Kidney (tissue), 14 donors: ENCODE data around the gene TMEM239. TPM values are rescaled to one million over a fixed set of nuclear protein-coding genes. Genes with fewer than 3 reads are reported as not detected.

Source experiments
- DNase-seq, 5 donors: peaks; one replicate each; pipeline ENCODE4 v3.0.0-alpha.2; 2013 to 2020
- FAIRE-seq: peaks from 2 replicates; lab custom pipeline; 2012; peaks lifted over from hg19 to GRCh38; lab: Jason Lieb, UNC
- H3K27ac ChIP-seq, 2 donors: one replicate each; pipeline ENCODE4 v1.7.0; 2013; ENCODE audit warnings: low read depth in 2 of 2, low read length in 2 of 2, inconsistent platforms in 1 of 2
- H3K27me3 ChIP-seq: one replicate; pipeline ENCODE4 v1.7.1; 2013; ENCODE audit warnings: low read length, inconsistent platforms; ENCODE audit not compliant: control insufficient read depth, insufficient read depth
- H3K36me3 ChIP-seq, 3 donors: one replicate each; pipeline versions ENCODE4 v1.7.0 to v1.7.1; 2013; ENCODE audit warnings: low read length in 3 of 3, control low read depth in 1 of 3, inconsistent platforms in 1 of 3; ENCODE audit not compliant: insufficient read depth in 3 of 3, control insufficient read depth in 2 of 3
- H3K4me1 ChIP-seq, 3 donors: one replicate each; pipeline versions ENCODE4 v1.7.0 to v1.7.1; 2013; ENCODE audit warnings: low read length in 3 of 3, inconsistent platforms in 1 of 3, low read depth in 1 of 3; ENCODE audit not compliant: control insufficient read depth in 2 of 3, insufficient read depth in 2 of 3
- H3K4me3 ChIP-seq, 3 donors: one replicate each; pipeline versions ENCODE4 v1.7.0 to v1.8.1; 2013; ENCODE audit warnings: low read length in 3 of 3, control low read depth in 1 of 3, inconsistent platforms in 1 of 3
- H3K9ac ChIP-seq, 3 donors: one replicate each; pipeline versions ENCODE4 v1.7.0 to v1.7.1; 2013; ENCODE audit warnings: low read length in 3 of 3, control low read depth in 1 of 3, inconsistent platforms in 1 of 3
- H3K9me3 ChIP-seq, 3 donors: one replicate each; pipeline versions ENCODE4 v1.7.0 to v1.7.1; 2013; ENCODE audit warnings: low read length in 3 of 3, control low read depth in 1 of 3, inconsistent platforms in 1 of 3; ENCODE audit not compliant: control insufficient read depth in 2 of 3, insufficient read depth in 1 of 3
- intact Hi-C: fragments of 100-400 bp; cut with DNase I; formaldehyde crosslinking; loops from one replicate; pipeline ENCODE4 v1.11.1; 2022
- polyA plus RNA-seq: library from polyadenylated mRNA; stranded (reverse); fragments of 350-450 nt; fragmentation: Illumina TruSeq; extraction: RNeasy Lipid Tissue Mini Kit (QIAGEN cat#74804); gene quantifications from one replicate; pipeline ENCODE4 v1.2.3, GENCODE V29; 2014; ENCODE audit warnings: low read depth, low replicate concordance; ENCODE audit not compliant: insufficient read depth
- total RNA-seq: library from RNA; stranded (reverse); fragmentation: NEBNext Ultra II Directional; extraction: Animal tissue kit (Norgen Biotek cat#: 25700); gene quantifications from one replicate; pipeline ENCODE4 v1.2.1, GENCODE V29; 2021
- TF ChIP-seq, protein P1 (sequence below): IDR thresholded peaks from 3 replicates; pipeline ENCODE4 v1.5.1; 2012; ENCODE audit warnings: mild to moderate bottlenecking, moderate library complexity, borderline replicate concordance; ENCODE audit not compliant: insufficient read depth; ENCODE audit errors: extremely low read depth
- donor health status: control.
- donor health status: control.
- donor health status: control.
- donor health status: control.
- donor health status: control.
- donor health status: DM: yes; HTN: yes; CAD: no.
- donor health status: Normal renal cell carcinoma (clear cell type).

The TMEM239 gene
- total and polyA plus RNA-seq, 2 donors from 2014 or later, result not detected

DNA sequence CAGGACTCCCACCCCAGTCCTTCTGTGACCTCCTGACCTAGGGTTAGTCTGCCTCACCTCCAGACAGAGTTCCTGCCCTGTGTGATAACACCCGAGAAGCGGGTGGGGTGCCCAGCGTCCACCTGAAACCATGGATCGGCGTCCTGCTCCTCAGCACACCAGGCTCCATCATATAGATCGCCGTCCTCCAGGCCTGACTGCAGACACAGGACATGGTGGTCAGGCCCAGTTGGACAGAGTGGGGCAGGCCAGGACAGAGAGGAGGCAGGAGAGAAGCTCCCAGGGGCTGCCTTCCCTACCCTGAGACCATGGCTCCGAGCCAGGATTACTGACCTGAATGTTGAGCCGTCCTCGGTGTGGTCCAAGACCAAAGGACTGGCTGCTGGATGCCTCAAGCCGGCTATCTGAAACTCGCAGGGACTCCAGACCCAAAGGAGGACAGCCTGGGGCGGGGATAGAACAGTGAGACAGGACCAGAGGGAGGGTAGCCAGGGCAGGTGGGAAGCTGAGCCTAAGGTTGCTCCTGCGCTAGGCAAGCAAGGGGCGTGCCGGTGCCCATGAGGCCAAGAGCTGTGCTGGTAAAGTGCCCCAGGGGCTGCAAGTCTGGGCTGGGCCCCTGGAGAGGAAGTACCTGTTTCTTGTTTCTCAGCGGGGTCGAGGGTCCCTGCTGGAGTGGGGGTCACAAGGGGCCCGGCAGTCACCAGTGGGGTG lies 17.9 kb upstream of the TMEM239 start:
- H3K27me3 ChIP-seq, result no peaks in the 10 kb centered on the region
- intact Hi-C loops, result no loop called here
- DNase-seq, result no peak

DNA sequence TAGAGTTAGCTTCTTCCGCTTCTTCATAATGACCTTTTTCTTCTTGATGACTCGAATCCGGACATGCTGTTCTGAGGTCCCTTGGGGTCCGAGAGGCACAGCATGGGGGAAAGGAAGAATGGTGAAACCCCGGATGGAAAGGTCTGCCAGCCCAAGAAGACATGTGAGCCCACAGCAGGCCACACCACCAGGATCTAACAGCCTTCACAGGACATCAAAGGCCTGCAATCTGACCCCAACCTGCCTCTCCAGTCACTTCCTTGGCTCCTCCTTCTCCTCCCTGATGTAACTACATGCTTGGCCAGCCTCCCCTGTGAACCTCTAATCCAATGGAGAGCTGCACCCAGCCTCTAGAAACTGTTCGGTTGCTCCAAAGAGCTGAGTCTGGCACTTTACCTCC lies 17.4 kb upstream of the TMEM239 start:
- Histone ChIP-seq H3K27ac (no peak overlapping the region), H3K9ac (no peak overlapping the region), H3K4me1 (peaks cover 0 to 3% (median 0%) of the 10 kb centered on the region in 3 donors), H3K4me3 (peak overlapping the region in 1 of 3 donors; percentile 26), H3K36me3 (no peaks in the 10 kb centered on the region), H3K27me3 (no peaks in the 10 kb centered on the region), H3K9me3 (no peaks in the 10 kb centered on the region)
- intact Hi-C loops, result no loop called here
- TF ChIP-seq, protein P1, sequence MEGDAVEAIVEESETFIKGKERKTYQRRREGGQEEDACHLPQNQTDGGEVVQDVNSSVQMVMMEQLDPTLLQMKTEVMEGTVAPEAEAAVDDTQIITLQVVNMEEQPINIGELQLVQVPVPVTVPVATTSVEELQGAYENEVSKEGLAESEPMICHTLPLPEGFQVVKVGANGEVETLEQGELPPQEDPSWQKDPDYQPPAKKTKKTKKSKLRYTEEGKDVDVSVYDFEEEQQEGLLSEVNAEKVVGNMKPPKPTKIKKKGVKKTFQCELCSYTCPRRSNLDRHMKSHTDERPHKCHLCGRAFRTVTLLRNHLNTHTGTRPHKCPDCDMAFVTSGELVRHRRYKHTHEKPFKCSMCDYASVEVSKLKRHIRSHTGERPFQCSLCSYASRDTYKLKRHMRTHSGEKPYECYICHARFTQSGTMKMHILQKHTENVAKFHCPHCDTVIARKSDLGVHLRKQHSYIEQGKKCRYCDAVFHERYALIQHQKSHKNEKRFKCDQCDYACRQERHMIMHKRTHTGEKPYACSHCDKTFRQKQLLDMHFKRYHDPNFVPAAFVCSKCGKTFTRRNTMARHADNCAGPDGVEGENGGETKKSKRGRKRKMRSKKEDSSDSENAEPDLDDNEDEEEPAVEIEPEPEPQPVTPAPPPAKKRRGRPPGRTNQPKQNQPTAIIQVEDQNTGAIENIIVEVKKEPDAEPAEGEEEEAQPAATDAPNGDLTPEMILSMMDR, result no peak
- no peak for FAIRE-seq
- peak in 3 of 5 donors; percentile 69 to 84 (median 69) for DNase-seq

More for the DNA sequence above, 17.9 kb upstream of the TMEM239 start:
- Histone ChIP-seq H3K27ac (no peak overlapping the region), H3K4me3 (no peak overlapping the region), H3K9ac (no peak overlapping the region), H3K36me3 (no peaks in the 10 kb centered on the region), H3K4me1 (peaks cover 0 to 3% (median 0%) of the 10 kb centered on the region in 3 donors), H3K9me3 (no peaks in the 10 kb centered on the region)
- TF ChIP-seq, protein P1, result no peak
- FAIRE-seq, result no peak

DNA sequence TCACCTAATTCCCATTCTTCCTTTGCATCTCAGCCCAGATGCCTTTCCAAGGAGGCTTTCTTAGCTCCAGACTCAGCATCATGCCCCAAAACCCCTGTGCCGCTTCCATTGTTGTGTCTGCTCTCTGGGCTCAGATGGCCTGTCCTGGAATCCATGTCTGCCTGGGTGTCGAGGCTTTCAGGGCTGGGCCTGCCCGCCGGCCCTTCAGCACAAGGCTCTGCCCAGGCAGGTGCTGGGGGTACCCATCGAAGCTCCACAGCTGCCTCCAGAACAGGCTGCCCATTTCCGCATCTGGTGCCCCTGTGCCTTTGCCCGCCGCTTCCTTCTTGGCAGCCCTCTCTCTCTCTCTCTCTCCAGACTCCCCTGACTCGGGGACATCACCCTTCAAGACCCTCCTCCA lies 16.9 kb upstream of the TMEM239 start:
- intact Hi-C loops, result no loop called here
- Histone ChIP-seq H3K4me1 (peaks cover 0 to 3% (median 0%) of the 10 kb centered on the region in 3 donors), H3K27me3 (peaks cover 2% of the 10 kb centered on the region), H3K36me3 (no peaks in the 10 kb centered on the region), H3K9ac (peak overlapping the region in 1 of 3 donors; percentile 82), H3K4me3 (peak overlapping the region in 2 of 3 donors; percentile 47 to 90), H3K27ac (no peak overlapping the region), H3K9me3 (no peaks in the 10 kb centered on the region)
- TF ChIP-seq, protein P1, result no peak
- FAIRE-seq (no peak), DNase-seq (no peak)
